ENCODE data around the gene ZNF692.
"Not testable (repeated sequence)": the region's sequence is repeated elsewhere in the genome, so short reads cannot be mapped to it uniquely, and the experiment has no call there.

ZNF692 gene

DNA sequence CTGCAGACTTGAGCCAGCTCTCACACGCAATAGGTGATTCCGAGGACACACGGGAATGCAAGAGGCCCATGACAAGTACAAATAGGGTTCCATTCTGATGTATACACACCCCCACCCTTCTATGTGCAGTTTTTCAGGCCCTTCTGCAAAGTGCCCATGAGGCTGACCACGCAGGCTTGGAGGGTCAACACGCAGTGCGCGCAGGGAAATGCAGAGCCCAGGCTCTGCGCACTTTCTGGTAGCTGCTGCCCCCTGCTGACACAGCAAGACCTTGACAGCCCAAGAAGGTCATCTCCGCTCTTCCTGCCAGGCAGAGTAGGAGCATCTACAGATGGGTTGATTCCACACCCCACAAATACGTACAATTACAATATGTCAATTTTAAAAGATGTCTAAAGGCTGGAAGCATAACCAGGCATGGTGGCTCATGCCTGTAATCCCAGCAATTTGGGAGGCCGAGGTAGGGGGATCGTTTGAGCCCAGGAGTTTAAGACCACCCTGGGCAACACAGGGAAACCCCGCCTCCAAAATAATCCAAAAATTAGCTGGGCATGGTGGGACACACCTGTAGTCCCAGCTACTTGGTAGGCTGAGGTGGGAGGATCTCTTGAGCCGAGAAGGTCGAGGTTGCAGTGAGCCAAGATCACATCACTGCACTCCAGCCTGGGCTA, 51.7 kb downstream of the ZNF692 start:
- peak; percentile 57 for DNase-seq

DNA sequence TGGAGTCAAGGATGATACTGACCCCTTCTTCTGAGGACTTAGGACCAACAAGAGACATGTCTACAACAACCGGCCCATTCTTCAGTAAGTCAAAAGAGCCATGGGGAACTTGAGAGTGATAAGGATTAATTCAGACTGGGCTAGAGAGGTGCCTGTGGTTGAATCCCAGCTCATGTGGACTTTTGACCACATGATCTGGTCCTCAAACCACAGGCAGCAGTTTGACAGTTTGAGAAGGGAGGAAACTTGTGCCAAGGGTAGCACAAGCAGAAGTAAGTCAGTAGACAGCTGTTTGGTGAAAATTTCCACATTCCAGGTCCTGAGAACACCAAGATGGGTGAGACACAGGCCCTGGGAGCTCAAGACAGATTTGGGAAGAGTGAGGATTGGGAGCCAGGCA, 53.0 kb downstream of the ZNF692 start:
- DNase-seq: no peak

DNA sequence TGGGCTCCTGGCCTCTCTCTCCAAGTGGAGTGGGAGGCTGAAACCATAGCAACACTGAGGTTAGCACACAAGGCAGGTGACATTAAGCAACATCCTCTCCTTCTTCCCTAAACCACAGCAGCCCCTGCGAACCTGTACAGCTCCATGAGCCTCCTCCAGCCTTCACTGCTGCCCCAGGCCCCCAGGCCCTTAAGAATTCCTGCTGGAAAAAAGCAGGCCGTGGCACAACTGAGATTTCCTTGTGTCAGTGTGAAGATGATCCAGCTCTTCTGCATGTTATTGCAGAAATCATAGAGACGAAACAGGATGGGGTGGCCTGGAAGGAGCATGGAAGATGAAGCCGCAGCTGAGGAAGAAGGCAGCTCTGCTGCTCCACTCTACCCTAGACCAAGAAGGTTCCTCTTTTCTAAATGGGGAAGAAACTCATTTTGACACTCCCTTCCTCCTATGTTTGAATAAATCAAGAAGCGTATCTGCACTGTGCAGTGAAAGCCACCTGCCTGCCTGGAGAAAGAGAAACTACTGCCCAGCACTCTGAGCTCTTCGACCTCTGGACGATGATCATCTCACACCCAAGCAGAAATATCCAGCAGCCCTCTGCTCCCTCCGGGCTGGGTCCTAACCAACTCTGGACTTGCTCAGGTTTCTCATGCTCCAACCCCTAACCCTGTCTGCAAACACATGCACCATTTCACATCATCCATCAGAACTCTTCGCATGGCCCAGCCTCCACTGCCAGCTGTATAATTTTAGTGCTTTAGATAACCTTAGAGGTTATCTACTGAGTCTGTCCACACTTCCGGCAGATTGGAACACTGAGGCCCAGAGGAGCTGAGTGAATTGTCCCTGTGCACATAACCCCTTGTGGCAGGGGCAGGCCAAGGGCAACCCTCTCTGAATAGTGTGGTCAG, 53.9 kb downstream of the ZNF692 start:
- DNase-seq: no peak

DNA sequence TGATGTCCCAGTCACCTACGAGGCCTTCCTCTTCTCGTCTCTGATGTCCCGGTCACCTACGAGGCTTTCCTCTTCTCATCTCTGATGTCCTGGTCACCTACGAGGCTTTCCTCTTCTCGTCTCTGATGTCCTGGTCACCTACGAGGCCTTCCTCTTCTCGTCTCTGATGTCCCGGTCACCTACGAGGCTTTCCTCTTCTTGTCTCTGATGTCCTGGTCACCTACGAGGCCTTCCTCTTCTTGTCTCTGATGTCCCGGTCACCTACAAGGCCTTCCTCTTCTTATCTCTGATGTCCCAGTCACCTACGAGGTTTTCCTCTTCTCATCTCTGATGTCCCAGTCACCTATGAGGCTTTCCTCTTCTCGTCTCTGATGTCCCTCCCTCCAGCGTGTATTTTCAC, 55.4 kb downstream of the ZNF692 start:
- DNase-seq: not testable (repeated sequence)

DNA sequence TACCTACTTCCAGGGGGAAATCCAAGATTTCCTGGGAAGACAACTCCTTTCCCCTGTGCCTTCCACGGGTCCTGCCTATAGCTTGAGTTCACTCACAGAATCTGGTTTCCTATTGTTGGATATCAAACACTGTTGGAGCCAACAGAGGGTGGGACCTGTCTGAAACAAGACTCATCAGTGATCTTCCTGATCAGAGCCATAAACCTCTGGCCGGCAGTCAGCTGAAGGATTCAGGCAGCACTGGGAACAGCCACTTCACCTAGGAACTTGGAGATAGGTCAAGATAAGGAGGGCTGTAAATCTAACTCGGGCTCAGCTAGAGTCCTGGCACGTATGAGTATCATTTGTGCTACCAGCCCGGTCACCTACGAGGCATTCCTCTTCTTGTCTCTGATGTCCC, 56.4 kb downstream of the ZNF692 start:
- no peak for DNase-seq

DNA sequence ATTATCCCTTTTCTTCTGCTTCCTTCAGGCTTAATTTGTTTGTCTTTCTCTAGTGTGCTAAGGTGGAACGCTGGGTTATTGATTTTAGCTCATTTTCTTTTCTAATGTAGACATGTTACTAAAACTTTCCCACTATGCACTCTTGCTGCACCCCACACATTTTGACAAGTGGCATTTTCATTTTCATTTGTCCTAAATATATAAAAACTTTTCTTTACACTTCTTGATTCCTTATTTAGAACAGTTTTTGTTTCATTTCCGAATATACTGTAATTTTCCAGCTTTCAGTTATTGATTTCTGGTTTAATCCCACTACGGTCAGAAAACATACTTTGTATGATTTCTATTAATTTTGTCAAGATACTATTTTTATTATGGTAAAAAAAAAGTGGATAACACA, 58.4 kb downstream of the ZNF692 start:
- no peak for DNase-seq

Measured in activated CD4-positive, CD25-positive, alpha-beta regulatory T cell treated with anti-CD3 and anti-CD28 coated beads, Interleukin-2, amount 50 U/mL, for 72 hours (primary cell).